ENCODE results near the gene MBOAT1. TPM values are rescaled to one million over a fixed set of nuclear protein-coding genes. Genes with fewer than 3 reads are reported as not detected.

MBOAT1 gene
- total and polyA plus RNA-seq, 2 of the 13 experiments (the other 11 are each of a cell fraction or from before 2014, with no cell fraction given), result not detected

DNA sequence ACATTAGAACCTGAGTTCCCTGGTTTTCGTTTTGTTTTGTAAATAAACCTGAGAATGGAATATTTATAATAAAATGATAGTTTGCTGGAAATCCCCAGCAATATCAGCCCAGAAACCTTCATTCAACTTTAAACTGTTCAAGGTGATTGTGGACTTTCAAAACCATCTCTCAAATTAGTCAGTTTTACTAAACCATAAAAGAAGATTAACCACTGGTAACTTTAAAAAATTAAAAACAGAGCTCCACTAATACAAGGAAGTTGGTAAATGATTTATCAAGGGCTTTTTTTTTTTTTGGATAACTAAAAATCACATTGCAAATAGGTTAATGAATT lies 10.0 kb downstream of the MBOAT1 start:
- DNase-seq (ENCODE audit: low spot score) (no peak), FAIRE-seq (no peak), ATAC-seq (no peak)
- 2% methylated on average over 1 of the region's 1 CpG for WGBS (ENCODE audit: low lambda C conversion rate)
- ChIA-PET POLR2A (no interaction called here), CTCF (ENCODE audit: low intra/inter-chr PET ratio, low total read pairs) (no interaction called here)
- no peak overlapping the region for H3K4me3 ChIP-seq (replicated peaks in 1 of 3; ENCODE audit: insufficient read depth in 1 of 3, low read depth in 2 of 3, low read length in 3 of 3)
- H3K9me3 ChIP-seq (ENCODE audit: low read length), result no peaks in the 10 kb centered on the region
- intact Hi-C loops (cut with micrococcal nuclease; ENCODE audit: unreplicated experiment), result no loop called here
- H3K4me1 ChIP-seq (ENCODE audit: insufficient read depth, low read length), result no peaks in the 10 kb centered on the region
- no peak overlapping the region for H3K9ac ChIP-seq (ENCODE audit: insufficient read depth, low read depth, low read length)
- no peaks in the 10 kb centered on the region for H3K27me3 ChIP-seq (ENCODE audit: control insufficient read depth in 1 of 2, insufficient read depth in 2 of 2, low read length in 2 of 2)
- no peak for TF ChIP-seq ZBTB3 (CRISPR knock-in tag; IDR thresholded peaks at IDR 0.05; ENCODE audit: borderline replicate concordance, low read depth)
- TF ChIP-seq, protein P1, sequence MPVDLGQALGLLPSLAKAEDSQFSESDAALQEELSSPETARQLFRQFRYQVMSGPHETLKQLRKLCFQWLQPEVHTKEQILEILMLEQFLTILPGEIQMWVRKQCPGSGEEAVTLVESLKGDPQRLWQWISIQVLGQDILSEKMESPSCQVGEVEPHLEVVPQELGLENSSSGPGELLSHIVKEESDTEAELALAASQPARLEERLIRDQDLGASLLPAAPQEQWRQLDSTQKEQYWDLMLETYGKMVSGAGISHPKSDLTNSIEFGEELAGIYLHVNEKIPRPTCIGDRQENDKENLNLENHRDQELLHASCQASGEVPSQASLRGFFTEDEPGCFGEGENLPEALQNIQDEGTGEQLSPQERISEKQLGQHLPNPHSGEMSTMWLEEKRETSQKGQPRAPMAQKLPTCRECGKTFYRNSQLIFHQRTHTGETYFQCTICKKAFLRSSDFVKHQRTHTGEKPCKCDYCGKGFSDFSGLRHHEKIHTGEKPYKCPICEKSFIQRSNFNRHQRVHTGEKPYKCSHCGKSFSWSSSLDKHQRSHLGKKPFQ (CRISPR knock-in tag; IDR thresholded peaks at IDR 0.05; ENCODE audit: insufficient replicate concordance), result no peak
- TF ChIP-seq NR3C1 (CRISPR knock-in tag; IDR thresholded peaks at IDR 0.05), result no peak
- TF ChIP-seq, protein P2, sequence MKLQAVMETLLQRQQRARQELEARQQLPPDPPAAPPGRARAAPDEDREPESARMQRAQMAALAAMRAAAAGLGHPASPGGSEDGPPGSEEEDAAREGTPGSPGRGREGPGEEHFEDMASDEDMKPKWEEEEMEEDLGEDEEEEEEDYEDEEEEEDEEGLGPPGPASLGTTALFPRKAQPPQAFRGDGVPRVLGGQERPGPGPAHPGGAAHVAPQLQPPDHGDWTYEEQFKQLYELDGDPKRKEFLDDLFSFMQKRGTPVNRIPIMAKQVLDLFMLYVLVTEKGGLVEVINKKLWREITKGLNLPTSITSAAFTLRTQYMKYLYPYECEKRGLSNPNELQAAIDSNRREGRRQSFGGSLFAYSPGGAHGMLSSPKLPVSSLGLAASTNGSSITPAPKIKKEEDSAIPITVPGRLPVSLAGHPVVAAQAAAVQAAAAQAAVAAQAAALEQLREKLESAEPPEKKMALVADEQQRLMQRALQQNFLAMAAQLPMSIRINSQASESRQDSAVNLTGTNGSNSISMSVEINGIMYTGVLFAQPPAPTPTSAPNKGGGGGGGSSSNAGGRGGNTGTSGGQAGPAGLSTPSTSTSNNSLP (IDR thresholded peaks at IDR 0.05; ENCODE audit: low read depth, low read length), result no peak
- TF ChIP-seq, protein P3, sequence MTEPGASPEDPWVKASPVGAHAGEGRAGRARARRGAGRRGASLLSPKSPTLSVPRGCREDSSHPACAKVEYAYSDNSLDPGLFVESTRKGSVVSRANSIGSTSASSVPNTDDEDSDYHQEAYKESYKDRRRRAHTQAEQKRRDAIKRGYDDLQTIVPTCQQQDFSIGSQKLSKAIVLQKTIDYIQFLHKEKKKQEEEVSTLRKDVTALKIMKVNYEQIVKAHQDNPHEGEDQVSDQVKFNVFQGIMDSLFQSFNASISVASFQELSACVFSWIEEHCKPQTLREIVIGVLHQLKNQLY (CRISPR knock-in tag; IDR thresholded peaks at IDR 0.05), result no peak
- TF ChIP-seq SMYD3 (CRISPR knock-in tag; IDR thresholded peaks at IDR 0.05), result no peak
- H3K36me3 ChIP-seq (replicated peaks in 1 of 2; ENCODE audit: control insufficient read depth in 1 of 2, insufficient read depth in 2 of 2, low read length in 2 of 2), result no peaks in the 10 kb centered on the region
- no peaks in the 10 kb centered on the region for H4K20me1 ChIP-seq (ENCODE audit: insufficient read depth, low read length)
- no peak overlapping the region for H3K27ac ChIP-seq (ENCODE audit: extremely low read length, insufficient read depth, low read length)
- in situ Hi-C loops (cut with HindIII; ENCODE audit: extremely low pct_ligation_motif_present, low pct_unique_long_range_greater_than_20kb), result no loop called here
- H2AFZ ChIP-seq (ENCODE audit: low read length), result no peak overlapping the region
- H3K79me2 ChIP-seq (ENCODE audit: insufficient read depth, low read length), result no peaks in the 10 kb centered on the region
- H3K4me2 ChIP-seq (ENCODE audit: low read depth, low read length), result no peak overlapping the region
- BruUV-seq (replicated peaks), result no TSS peak

Measured in HepG2 (cell line).